Measurements from ENCODE around the gene STAG2.
"Not testable (repeated sequence)": the region's sequence is repeated elsewhere in the genome, so short reads cannot be mapped to it uniquely, and the experiment has no call there.

DNA sequence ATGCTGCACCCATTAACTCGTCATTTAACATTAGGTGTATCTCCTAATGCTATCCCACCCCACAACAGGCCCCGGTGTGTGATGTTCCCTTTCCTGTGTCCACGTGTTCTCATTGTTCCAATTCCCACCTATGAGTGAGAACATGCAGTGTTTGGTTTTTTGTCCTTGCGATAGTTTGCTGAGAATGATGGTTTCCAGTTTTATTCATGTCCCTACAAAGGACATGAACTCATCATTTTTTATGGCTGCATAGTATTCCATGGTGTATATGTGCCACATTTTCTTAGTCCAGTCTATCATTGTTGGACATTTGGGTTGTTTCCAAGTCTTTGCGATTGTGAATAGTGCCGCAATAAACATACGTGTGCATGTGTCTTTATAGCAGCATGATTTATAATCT, 143.0 kb downstream of the STAG2 start:
- TF ChIP-seq EZH2 (IDR thresholded peaks at IDR 0.05; ENCODE audit: insufficient read depth, poor library complexity, severe bottlenecking); EZH2phosphoT487 (IDR thresholded peaks at IDR 0.05; ENCODE audit: insufficient read depth, low read depth): not testable (repeated sequence)

Data from GM23248 (cell line).